NT2/D1 (cell line): ENCODE results near the gene GZMH.

Experiments used
- YY1 ChIP-seq: IDR thresholded peaks from 2 replicates; pipeline ENCODE4 v1.6.1; 2011; ENCODE audit not compliant: insufficient read length, insufficient read depth
- ZNF274 ChIP-seq: IDR thresholded peaks from 2 replicates; pipeline ENCODE4 v1.6.1; 2011; ENCODE audit warnings: mild to moderate bottlenecking, low read depth, low read length

DNA sequence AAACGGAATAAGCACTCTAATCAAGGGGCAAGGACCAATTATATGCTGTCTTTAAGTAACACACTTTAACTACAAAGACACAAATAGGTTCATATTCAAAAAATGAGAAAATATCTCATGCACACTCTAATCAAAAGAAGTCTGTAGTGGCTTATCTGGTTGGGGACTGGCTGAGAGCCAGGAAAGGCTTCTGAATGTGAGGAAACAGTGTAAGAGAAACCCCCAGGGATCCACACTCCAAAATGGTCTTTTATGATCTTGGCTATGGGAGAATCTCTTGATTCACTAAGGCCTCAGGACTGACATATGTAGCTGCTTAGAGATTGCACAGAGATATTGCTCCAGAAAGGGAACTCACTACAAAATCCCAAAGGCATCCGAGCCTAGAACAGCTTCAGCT is 43.7 kb downstream of the GZMH start:
- TF ChIP-seq ZNF274 (no peak), YY1 (no peak)
